ENCODE measurements around the gene PARP6.

DNA sequence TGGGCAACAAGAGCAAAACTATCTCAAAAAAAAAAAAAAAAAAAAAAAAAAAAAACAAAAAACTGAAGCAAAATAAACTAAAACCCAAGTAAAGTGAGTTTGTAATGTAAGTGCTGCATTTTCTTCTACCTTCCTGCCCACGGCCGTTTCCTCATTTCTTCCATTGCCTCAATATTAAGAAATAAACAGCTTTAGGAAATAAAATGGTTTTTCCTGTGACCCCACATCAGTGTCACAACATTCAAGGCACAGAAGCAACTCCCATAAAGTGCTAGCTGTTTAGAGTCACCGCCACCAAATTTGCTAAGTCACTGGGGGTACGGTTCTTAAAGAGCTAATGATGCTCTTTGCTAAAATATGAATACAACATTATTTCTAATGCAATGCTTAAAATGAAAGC, 44.6 kb downstream of the PARP6 start:
- TF ChIP-seq, protein P1, sequence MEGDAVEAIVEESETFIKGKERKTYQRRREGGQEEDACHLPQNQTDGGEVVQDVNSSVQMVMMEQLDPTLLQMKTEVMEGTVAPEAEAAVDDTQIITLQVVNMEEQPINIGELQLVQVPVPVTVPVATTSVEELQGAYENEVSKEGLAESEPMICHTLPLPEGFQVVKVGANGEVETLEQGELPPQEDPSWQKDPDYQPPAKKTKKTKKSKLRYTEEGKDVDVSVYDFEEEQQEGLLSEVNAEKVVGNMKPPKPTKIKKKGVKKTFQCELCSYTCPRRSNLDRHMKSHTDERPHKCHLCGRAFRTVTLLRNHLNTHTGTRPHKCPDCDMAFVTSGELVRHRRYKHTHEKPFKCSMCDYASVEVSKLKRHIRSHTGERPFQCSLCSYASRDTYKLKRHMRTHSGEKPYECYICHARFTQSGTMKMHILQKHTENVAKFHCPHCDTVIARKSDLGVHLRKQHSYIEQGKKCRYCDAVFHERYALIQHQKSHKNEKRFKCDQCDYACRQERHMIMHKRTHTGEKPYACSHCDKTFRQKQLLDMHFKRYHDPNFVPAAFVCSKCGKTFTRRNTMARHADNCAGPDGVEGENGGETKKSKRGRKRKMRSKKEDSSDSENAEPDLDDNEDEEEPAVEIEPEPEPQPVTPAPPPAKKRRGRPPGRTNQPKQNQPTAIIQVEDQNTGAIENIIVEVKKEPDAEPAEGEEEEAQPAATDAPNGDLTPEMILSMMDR (IDR thresholded peaks at IDR 0.05; ENCODE audit: low read depth, low read length, poor library complexity, severe bottlenecking) = no peak
- TF ChIP-seq EZH2phosphoT487 (IDR thresholded peaks at IDR 0.05; ENCODE audit: borderline replicate concordance, low read length) = no peak
